ENCODE data around the gene GPRC5C. TPM values are rescaled to one million over a fixed set of nuclear protein-coding genes. Genes with fewer than 3 reads are reported as not detected.

GPRC5C gene
- total RNA-seq, 1 donor from 2014 or later, result 38.7 TPM

DNA sequence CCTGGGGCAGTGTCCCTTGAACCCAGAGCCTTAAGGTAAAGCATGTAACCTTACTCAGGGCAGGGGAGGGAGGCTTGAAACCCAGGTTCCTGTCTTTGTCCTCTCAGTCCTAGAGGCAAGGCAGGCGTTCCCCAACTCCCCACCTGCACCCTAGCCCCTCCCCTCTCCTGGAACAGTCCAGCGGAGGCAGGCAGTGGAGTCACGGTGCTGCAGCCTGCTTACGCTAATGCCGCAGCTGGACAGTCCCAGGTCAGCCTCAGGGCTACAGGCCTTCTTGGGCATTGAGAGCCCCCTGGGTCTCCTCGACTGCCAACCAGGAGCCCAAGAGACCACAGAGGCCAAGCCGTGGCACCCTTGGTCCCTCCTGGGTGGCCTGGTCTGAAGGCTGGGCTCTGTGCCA is 27.7 kb downstream of the GPRC5C start:
- H3K4me3 Mint-ChIP-seq, result no peak overlapping the region
- peaks cover 24% of the 10 kb centered on the region for H3K27me3 Mint-ChIP-seq (ENCODE audit: low read depth)
- TF ChIP-seq, protein P1, sequence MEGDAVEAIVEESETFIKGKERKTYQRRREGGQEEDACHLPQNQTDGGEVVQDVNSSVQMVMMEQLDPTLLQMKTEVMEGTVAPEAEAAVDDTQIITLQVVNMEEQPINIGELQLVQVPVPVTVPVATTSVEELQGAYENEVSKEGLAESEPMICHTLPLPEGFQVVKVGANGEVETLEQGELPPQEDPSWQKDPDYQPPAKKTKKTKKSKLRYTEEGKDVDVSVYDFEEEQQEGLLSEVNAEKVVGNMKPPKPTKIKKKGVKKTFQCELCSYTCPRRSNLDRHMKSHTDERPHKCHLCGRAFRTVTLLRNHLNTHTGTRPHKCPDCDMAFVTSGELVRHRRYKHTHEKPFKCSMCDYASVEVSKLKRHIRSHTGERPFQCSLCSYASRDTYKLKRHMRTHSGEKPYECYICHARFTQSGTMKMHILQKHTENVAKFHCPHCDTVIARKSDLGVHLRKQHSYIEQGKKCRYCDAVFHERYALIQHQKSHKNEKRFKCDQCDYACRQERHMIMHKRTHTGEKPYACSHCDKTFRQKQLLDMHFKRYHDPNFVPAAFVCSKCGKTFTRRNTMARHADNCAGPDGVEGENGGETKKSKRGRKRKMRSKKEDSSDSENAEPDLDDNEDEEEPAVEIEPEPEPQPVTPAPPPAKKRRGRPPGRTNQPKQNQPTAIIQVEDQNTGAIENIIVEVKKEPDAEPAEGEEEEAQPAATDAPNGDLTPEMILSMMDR (IDR thresholded peaks at IDR 0.05; ENCODE audit: unreplicated experiment), result no peak
- no peak overlapping the region for H3K27ac Mint-ChIP-seq
- no peak for DNase-seq (ENCODE audit: low spot score in 2 of 2, unreplicated experiment in 2 of 2)
- H3K36me3 Mint-ChIP-seq, result no peaks in the 10 kb centered on the region
- peaks cover 18% of the 10 kb centered on the region for H3K4me1 Mint-ChIP-seq
- H3K9me3 Mint-ChIP-seq, result no peaks in the 10 kb centered on the region

DNA sequence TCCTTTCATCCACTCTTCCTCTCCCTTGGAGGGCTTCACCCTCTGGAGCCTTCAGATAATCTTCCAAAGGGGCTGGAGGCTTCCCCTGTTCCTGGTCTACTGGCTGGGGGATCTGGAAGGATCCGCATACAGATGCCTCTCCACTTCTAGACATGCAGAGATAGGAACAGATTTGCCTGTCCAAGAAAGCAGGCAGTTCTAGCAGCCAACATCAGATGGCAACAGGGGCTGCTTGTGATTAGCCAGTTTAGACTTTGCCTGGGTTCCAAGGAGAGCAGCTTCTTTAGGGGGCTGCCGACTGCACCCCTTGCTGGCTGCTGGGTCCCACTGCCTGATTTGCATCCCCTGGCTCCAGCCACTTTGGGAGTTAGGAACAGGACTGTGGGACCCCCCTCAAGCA is 28.4 kb downstream of the GPRC5C start:
- no peak overlapping the region for H3K27ac Mint-ChIP-seq
- TF ChIP-seq, protein P1 (IDR thresholded peaks at IDR 0.05; ENCODE audit: unreplicated experiment), result no peak
- DNase-seq (ENCODE audit: low spot score in 2 of 2, unreplicated experiment in 2 of 2), result no peak
- peaks cover 24% of the 10 kb centered on the region for H3K27me3 Mint-ChIP-seq (ENCODE audit: low read depth)
- H3K9me3 Mint-ChIP-seq, result no peaks in the 10 kb centered on the region
- no peak overlapping the region for H3K4me3 Mint-ChIP-seq
- no peaks in the 10 kb centered on the region for H3K36me3 Mint-ChIP-seq
- peaks cover 12% of the 10 kb centered on the region for H3K4me1 Mint-ChIP-seq

DNA sequence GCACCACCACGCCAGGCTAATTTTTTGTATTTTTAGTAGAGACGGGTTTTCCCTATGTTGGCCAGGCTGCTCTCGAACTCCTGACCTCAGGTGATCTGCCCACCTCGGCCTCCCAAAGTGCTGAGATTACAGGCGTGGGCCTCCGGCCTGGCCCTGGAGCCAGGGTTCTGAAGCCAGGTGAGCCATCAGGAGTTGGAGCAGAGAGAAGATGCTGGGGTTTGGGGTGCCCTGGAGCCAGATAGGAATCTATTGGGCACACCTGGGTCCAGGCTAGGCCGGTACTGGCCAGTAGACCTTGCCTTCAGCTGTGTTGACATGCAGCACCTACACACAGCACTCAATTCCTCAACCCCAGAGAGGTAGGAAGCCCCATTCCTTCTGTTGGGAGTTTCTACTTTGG is 29.1 kb downstream of the GPRC5C start:
- TF ChIP-seq, protein P1 (IDR thresholded peaks at IDR 0.05; ENCODE audit: unreplicated experiment), result no peak
- no peaks in the 10 kb centered on the region for H3K9me3 Mint-ChIP-seq
- no peak overlapping the region for H3K27ac Mint-ChIP-seq
- peaks cover 24% of the 10 kb centered on the region for H3K27me3 Mint-ChIP-seq (ENCODE audit: low read depth)
- no peaks in the 10 kb centered on the region for H3K36me3 Mint-ChIP-seq
- H3K4me3 Mint-ChIP-seq, result no peak overlapping the region
- peaks cover 10% of the 10 kb centered on the region for H3K4me1 Mint-ChIP-seq
- DNase-seq (ENCODE audit: low spot score in 2 of 2, unreplicated experiment in 2 of 2), result no peak

DNA sequence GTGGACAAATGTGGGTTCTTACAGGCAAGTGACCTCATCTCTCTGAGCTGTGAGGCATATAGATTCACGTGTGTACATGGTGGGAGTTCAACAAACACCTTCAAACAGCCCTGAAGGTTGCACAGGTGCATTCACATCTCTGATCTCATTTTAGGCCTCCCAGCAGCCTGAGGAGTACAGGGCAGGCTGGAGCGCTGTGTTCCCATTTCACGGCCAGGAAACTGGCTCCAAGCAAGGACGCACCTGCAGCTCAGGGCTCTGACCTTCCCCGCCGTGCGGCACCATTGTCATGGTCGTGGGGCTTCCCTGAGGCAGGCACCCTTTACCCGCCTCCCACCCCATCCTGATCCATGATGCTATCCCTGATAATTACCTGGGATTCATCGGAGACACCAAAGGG is 29.7 kb downstream of the GPRC5C start:
- no peaks in the 10 kb centered on the region for H3K9me3 Mint-ChIP-seq
- H3K4me3 Mint-ChIP-seq, result no peak overlapping the region
- H3K27me3 Mint-ChIP-seq (ENCODE audit: low read depth), result peaks cover 28% of the 10 kb centered on the region
- no peak overlapping the region for H3K27ac Mint-ChIP-seq
- H3K36me3 Mint-ChIP-seq, result no peaks in the 10 kb centered on the region
- no peak for DNase-seq (ENCODE audit: low spot score in 2 of 2, unreplicated experiment in 2 of 2)
- TF ChIP-seq, protein P1 (IDR thresholded peaks at IDR 0.05; ENCODE audit: unreplicated experiment), result no peak
- H3K4me1 Mint-ChIP-seq, result peaks cover 8% of the 10 kb centered on the region

DNA sequence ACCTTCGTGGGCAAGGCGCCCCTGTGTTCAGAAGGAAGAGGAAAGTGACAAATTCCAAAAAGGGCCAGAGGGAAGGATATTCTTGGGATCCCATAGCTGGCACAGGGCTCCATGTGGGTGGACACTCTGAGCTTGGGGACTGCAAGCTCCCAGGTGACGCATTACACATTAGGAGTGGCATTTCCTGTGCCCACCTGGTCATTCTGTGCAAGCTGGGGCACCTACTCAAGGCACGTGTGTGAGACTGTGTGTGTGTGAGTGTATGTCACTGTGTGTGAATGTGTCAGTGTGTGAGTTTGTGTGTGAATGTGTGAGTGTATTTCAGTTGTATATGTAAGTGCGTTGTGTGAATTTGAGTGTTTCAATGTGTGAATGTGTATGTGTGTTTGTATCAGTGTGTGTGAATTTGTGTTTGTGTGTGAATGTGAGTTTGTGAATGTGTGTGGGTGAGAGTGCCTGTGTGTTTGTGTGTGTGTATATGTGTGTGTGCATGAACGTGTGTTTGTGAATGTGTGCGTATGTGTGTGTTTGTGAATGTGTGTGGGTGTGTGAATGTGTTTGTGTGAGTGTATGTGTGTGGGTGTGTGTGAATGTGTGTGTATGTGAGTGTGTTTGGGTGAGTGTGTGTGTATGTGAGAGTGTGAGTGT is 33.0 kb downstream of the GPRC5C start:
- Mint-ChIP-seq H3K36me3 (no peaks in the 10 kb centered on the region), H3K4me1 (no peaks in the 10 kb centered on the region), H3K4me3 (no peak overlapping the region), H3K27ac (no peak overlapping the region), H3K27me3 (ENCODE audit: low read depth) (peaks cover 19% of the 10 kb centered on the region), H3K9me3 (no peaks in the 10 kb centered on the region)
- TF ChIP-seq, protein P1 (IDR thresholded peaks at IDR 0.05; ENCODE audit: unreplicated experiment), result no peak
- DNase-seq (ENCODE audit: low spot score in 2 of 2, unreplicated experiment in 2 of 2), result no peak

Data from mesothelial cell of epicardium (in vitro differentiated cells).